IPS-15b (cell line): ENCODE data around the gene RAB7B.

Source experiments
- H3K27me3 ChIP-seq: one replicate; pipeline ENCODE4 v1.6.1; 2013; ENCODE audit warnings: low read length; ENCODE audit not compliant: control insufficient read depth, insufficient read depth
- H3K36me3 ChIP-seq: one replicate; pipeline ENCODE4 v1.6.1; 2013; ENCODE audit warnings: low read length; ENCODE audit not compliant: control insufficient read depth, insufficient read depth
- H3K4me1 ChIP-seq: one replicate; pipeline ENCODE4 v1.6.1; 2013; ENCODE audit warnings: mild to moderate bottlenecking, low read length; ENCODE audit not compliant: control insufficient read depth, insufficient read depth
- H3K4me3 ChIP-seq: one replicate; pipeline ENCODE4 v1.5.1; 2013; ENCODE audit warnings: low read depth, low read length
- H3K9ac ChIP-seq: one replicate; pipeline ENCODE4 v1.6.1; 2013; ENCODE audit warnings: low read depth, mild to moderate bottlenecking, low read length
- H3K9me3 ChIP-seq: one replicate; pipeline ENCODE4 v1.6.1; 2013; ENCODE audit warnings: mild to moderate bottlenecking, low read length; ENCODE audit not compliant: control insufficient read depth, insufficient read depth

RAB7B gene

DNA sequence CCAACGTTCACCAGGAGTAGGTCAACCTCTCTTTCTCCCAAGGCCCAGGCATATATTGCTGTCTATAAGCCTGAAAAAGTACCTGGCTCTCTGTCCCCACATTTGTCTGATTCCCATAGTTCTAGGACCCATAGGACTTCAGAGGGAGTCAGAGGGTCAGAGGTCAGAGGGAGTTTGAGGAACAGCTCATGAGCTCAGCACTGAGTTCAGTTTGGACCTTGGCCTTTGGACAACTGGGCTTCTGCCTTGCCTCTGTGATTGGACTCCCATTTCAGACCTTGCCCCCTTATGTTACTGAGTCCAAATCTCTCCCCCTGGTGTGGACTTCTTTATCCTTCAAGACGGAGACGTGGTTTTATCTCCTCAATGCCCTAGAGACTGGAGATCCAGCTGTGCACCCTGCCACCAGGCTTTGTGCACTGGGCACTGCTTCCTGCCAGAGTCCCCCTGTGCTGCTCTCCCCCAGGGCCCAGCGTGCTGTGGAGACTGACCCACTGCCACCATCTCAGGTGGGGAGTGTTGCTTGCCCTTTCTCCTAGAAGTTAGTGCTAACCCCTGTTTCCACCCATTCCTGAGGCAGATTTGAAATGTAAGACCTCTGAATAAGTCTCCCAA is 17.3 kb upstream of the RAB7B start:
- no peaks in the 10 kb centered on the region for H3K27me3 ChIP-seq
- no peaks in the 10 kb centered on the region for H3K36me3 ChIP-seq
- no peaks in the 10 kb centered on the region for H3K9me3 ChIP-seq
- H3K9ac ChIP-seq = no peak overlapping the region
- peaks cover 3% of the 10 kb centered on the region for H3K4me1 ChIP-seq
- no peak overlapping the region for H3K4me3 ChIP-seq

DNA sequence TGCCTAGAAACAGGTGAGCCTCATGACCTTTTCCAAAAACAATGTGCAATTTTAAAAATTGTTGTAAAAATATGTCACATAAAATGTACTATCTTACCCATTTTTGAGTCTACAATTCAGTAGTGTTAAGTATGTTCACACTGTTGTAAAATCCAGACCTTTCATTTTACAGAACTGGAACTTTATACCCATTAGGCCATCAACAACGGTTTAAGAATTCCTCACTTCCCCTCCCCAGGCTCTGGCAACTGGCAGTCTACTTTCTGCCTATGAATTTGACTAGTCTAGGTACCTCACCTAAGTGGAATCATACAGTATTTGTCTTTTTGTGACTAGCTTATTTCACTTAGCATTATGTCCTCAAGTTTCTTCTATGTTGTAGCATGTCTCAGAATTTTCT is 11.9 kb upstream of the RAB7B start:
- Histone ChIP-seq H3K27me3 (peaks cover 2% of the 10 kb centered on the region), H3K4me1 (peaks cover 3% of the 10 kb centered on the region), H3K9me3 (no peaks in the 10 kb centered on the region), H3K36me3 (no peaks in the 10 kb centered on the region), H3K9ac (no peak overlapping the region), H3K4me3 (no peak overlapping the region)

DNA sequence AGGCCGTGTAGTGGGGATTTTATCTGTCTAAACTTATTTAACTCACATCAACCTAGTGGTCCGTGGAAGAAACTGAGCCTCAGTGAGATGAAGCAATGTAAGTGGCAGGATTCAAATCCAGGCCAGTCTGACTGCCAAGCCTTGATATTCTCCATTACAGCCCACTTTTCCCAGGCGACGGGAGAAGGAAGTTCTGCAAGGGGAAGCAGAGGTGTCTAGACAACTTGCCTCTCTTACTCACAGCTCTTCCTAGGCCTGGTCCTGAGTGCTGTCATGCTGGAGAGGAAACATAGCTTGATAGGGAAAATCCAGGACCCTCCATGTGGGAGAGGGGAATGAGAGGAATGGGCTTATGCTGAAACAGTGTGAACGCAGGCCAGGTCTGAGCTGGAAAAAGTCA is 11.4 kb upstream of the RAB7B start:
- H3K9me3 ChIP-seq = no peaks in the 10 kb centered on the region
- H3K27me3 ChIP-seq = peaks cover 2% of the 10 kb centered on the region
- H3K4me1 ChIP-seq = peaks cover 3% of the 10 kb centered on the region
- no peak overlapping the region for H3K4me3 ChIP-seq
- no peak overlapping the region for H3K9ac ChIP-seq
- no peaks in the 10 kb centered on the region for H3K36me3 ChIP-seq

DNA sequence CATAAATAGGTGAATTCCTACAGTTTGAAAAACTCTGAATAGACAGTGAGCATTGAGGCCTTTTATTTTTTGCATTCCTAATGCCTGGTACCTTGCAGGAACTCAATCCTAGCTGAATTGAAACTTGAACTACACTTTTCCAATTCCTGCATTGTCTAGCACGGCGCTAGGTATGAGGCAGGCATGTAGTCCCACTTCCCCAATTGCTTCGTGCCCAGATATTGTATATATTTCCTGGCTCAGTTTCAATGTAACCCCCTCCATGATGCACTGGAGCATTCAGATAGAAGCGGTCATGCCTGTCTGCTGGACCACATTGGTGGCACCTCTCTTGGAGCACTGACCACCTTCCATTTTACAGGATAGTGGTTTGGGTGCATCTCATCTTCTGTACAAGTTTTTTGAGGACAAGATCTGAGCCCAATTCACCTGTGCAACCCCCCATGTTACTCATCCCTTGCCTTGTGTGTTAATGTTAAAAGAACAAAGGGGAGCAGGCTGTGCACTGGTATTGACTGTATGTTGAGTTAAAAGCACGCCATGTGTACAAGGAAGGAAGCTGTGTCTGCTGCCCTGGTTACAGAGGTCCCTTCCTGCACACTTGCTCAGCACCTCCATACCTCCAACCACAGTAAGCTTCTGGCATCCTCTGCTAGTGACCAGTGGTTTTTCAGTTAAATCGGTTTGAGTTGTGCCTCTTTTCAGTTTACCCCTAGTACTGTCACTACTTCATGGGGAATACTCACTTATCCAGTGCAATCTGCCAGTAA is 10.0 kb upstream of the RAB7B start:
- H3K4me3 ChIP-seq = no peak overlapping the region
- H3K4me1 ChIP-seq = no peaks in the 10 kb centered on the region
- no peaks in the 10 kb centered on the region for H3K36me3 ChIP-seq
- H3K9ac ChIP-seq = no peak overlapping the region
- H3K27me3 ChIP-seq = peaks cover 2% of the 10 kb centered on the region
- no peaks in the 10 kb centered on the region for H3K9me3 ChIP-seq

DNA sequence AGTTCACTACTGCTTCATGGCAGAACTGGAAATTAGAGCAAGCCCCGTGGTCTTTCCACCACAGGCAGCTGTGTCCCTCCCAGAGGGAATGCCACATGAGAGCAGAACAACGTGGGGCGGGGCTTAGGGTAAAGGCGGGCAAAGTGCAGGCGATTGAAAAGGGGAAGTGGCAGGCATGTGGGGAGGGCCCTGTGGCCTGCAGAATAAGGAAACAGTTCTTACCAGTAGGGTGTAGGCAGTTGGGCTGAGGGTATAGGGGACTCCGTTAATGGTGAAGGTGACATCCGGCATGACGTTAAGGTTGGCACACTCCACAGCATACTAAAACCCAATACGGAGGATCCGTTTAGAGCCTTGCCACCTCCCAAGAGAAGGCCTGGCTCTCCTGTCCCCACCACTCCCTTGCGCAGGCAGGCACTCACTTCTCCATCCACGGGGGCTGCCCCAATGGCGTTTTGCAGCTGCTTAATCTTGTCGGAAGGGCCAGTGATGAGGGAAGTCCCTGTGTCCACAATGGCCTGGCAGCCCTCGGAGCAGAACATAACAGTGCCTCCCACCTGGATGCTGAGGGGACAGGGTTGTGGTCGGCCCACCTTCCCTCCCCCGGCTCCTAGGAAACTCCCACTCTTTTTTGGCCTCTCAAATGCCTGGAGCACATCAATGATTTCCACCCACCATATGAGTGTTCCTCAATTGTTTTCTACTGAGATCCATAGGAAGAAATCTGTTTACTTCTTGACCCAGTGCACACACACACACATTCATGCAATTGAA is 9.1 kb upstream of the RAB7B start:
- no peak overlapping the region for H3K4me3 ChIP-seq
- H3K4me1 ChIP-seq = no peaks in the 10 kb centered on the region
- no peak overlapping the region for H3K9ac ChIP-seq
- peaks cover 2% of the 10 kb centered on the region for H3K27me3 ChIP-seq
- no peaks in the 10 kb centered on the region for H3K9me3 ChIP-seq
- no peaks in the 10 kb centered on the region for H3K36me3 ChIP-seq

DNA sequence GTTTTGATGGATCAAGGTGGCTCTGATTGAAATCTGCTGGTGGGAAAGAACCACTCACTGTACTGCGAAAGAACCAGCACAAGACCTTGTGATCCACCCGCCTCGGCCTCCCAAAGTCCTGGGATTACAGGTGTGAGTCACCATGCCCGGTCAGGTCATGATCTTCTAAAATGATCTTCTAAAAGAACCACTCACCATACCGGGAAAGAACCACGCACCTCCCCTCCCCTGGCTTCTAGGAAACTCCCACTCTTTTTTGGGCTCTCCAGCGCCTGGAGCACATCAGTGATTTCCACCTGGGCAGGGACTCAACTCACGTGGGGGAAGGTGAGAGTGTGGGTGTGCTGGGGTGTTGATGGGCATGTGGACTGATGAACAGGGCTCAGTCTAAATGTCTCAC is 7.9 kb upstream of the RAB7B start:
- no peaks in the 10 kb centered on the region for H3K4me1 ChIP-seq
- H3K9ac ChIP-seq = no peak overlapping the region
- no peaks in the 10 kb centered on the region for H3K36me3 ChIP-seq
- peaks cover 2% of the 10 kb centered on the region for H3K27me3 ChIP-seq
- H3K4me3 ChIP-seq = no peak overlapping the region
- H3K9me3 ChIP-seq = no peaks in the 10 kb centered on the region

DNA sequence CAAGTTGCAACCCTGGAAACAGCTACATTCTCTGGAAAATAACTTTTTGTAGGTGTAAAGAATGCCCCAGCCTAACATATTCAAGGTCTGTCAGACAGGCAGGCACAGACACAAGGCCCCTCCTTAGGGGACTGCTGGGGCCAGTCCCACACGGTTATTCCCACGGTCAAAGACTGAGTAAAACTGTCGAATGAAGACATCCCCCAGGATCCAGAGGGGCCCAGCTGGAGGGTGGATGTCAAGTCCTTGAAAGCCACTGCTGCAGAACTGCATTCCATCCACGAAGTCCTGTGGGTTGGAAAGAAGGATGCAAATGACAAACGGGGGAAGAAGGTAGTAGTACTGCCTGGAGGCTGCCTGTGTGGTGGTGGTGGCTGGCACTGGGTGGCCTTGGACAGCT is 6.9 kb upstream of the RAB7B start:
- H3K4me3 ChIP-seq = no peak overlapping the region
- no peaks in the 10 kb centered on the region for H3K36me3 ChIP-seq
- H3K9ac ChIP-seq = no peak overlapping the region
- no peaks in the 10 kb centered on the region for H3K9me3 ChIP-seq
- peaks cover 2% of the 10 kb centered on the region for H3K27me3 ChIP-seq
- no peaks in the 10 kb centered on the region for H3K4me1 ChIP-seq

DNA sequence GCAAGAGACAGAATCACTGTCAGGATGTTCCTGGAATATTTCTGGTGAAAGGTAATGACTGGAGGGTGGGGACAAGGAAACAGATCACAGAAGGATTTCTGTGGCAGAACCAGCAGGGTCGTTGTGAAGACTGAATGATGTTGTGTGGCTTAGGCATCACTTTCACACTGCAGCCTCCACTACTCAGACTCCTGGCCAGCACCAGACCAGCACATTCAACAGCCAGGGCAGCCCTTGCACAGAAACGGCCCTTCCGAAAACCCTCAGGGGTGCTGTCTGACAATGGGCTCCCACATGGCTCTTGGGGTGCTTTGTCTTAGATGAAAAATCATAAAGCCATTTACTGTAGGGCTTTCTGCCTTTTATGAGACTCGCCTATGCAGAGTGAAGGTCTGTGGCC is 3.8 kb upstream of the RAB7B start:
- Histone ChIP-seq H3K4me3 (no peak overlapping the region), H3K9me3 (no peaks in the 10 kb centered on the region), H3K9ac (no peak overlapping the region), H3K36me3 (no peaks in the 10 kb centered on the region), H3K4me1 (peaks cover 2% of the 10 kb centered on the region), H3K27me3 (peaks cover 3% of the 10 kb centered on the region)

DNA sequence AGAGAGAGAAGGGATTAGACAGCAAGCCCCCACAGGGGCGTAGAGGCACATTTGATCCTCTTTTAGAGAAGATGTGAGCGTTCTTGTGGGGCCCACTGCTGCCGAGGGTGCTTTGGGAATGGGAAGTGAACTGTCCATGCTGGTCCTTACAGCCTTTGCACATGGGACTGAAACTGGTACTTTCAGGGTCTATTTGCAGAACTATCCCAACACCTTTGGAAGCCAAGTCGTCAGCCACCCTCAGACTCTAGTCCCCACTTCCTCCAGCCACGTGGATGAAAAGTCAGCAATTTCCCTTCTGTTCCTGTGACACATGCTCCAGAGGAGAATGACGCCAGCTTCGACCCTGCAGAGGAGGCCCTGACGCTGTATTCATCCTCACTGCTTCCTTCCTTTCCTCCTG is 2.6 kb upstream of the RAB7B start:
- Histone ChIP-seq H3K4me1 (peaks cover 7% of the 10 kb centered on the region), H3K27me3 (peaks cover 3% of the 10 kb centered on the region), H3K36me3 (no peaks in the 10 kb centered on the region), H3K4me3 (no peak overlapping the region), H3K9ac (no peak overlapping the region), H3K9me3 (no peaks in the 10 kb centered on the region)

DNA sequence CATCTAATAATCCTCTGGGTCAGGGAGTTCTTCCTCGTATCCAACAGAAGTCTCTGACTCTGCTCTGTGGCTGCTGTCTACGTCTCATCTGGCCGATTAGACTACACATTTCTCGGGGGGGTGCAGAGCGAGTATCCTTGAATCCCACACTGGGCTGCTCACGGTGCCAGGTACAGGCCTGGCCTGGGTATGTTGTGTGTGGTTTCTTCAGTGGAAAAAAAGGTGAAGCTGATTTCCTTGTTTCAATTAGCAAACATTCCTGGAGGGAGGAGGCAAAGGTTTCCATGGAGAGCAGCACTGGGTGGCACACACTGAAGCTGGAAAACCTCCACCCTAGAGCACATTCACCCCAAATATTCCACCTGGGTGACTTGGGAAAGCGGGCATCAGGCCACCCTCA is 2.0 kb upstream of the RAB7B start:
- H3K27me3 ChIP-seq = peaks cover 3% of the 10 kb centered on the region
- no peak overlapping the region for H3K4me3 ChIP-seq
- peaks cover 7% of the 10 kb centered on the region for H3K4me1 ChIP-seq
- H3K9me3 ChIP-seq = no peaks in the 10 kb centered on the region
- H3K36me3 ChIP-seq = no peaks in the 10 kb centered on the region
- H3K9ac ChIP-seq = no peak overlapping the region

DNA sequence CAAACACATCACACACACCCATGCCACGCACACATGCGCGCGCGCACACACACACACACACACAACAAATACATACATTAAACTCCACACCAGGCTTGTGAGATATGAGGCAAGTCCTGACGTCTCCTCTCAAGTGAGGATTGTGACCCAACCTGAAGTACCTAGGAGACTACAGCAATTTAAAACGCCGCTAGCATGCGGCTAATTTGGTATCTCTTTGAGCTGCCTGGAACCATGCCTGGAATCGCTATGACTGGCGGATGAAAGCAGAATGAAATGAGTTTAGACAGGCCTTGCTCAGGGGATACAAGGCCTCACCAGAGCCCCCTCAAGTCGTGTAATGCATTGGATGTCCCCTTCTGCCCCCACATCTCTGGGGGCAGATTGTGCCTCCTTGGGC is 1.6 kb upstream of the RAB7B start:
- no peak overlapping the region for H3K9ac ChIP-seq
- no peak overlapping the region for H3K4me3 ChIP-seq
- peaks cover 3% of the 10 kb centered on the region for H3K27me3 ChIP-seq
- no peaks in the 10 kb centered on the region for H3K36me3 ChIP-seq
- H3K4me1 ChIP-seq = peaks cover 7% of the 10 kb centered on the region
- no peaks in the 10 kb centered on the region for H3K9me3 ChIP-seq
